Measurements from ENCODE around the gene IQCM.

The IQCM gene

GRCh38 chr4:149634368-149634767 lies 181.3 kb downstream of the IQCM start:
- Mint-ChIP-seq H3K36me3 (ENCODE audit: low read depth) (no peaks in the 10 kb centered on the region), H3K4me1 (ENCODE audit: low read depth) (no peaks in the 10 kb centered on the region), H3K27ac (no peak overlapping the region), H3K27me3 (ENCODE audit: low read depth) (no peaks in the 10 kb centered on the region), H3K4me3 (no peak overlapping the region), H3K9me3 (peaks cover 8% of the 10 kb centered on the region)

GRCh38 chr4:149631629-149632028 lies 184.0 kb downstream of the IQCM start:
- no peak overlapping the region for H3K27ac Mint-ChIP-seq
- H3K4me3 Mint-ChIP-seq: no peak overlapping the region
- H3K9me3 Mint-ChIP-seq: peaks cover 8% of the 10 kb centered on the region
- no peaks in the 10 kb centered on the region for H3K27me3 Mint-ChIP-seq (ENCODE audit: low read depth)
- no peaks in the 10 kb centered on the region for H3K36me3 Mint-ChIP-seq (ENCODE audit: low read depth)
- H3K4me1 Mint-ChIP-seq (ENCODE audit: low read depth): no peaks in the 10 kb centered on the region

DNA sequence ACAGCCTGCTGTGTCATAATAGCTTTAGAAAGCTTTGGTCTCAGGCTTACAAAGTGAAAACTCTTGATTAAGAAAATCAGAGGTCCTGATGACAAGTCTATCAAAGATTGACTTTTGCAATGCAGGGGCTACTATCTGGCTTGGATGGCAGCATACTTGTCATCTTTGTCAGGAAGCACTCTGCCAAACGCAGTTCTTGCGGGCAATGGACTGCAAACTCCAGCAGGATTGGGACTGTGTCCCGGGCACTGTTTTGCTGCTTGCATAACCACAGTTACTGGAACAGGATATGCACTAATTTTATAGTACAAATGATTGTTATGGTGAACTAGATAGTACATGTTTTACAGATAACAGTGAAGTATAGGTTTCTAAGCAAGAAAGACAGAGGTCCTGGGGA lies 185.6 kb downstream of the IQCM start:
- Mint-ChIP-seq H3K27ac (no peak overlapping the region), H3K4me1 (ENCODE audit: low read depth) (no peaks in the 10 kb centered on the region), H3K27me3 (ENCODE audit: low read depth) (no peaks in the 10 kb centered on the region), H3K4me3 (no peak overlapping the region), H3K9me3 (peaks cover 4% of the 10 kb centered on the region), H3K36me3 (ENCODE audit: low read depth) (no peaks in the 10 kb centered on the region)

DNA sequence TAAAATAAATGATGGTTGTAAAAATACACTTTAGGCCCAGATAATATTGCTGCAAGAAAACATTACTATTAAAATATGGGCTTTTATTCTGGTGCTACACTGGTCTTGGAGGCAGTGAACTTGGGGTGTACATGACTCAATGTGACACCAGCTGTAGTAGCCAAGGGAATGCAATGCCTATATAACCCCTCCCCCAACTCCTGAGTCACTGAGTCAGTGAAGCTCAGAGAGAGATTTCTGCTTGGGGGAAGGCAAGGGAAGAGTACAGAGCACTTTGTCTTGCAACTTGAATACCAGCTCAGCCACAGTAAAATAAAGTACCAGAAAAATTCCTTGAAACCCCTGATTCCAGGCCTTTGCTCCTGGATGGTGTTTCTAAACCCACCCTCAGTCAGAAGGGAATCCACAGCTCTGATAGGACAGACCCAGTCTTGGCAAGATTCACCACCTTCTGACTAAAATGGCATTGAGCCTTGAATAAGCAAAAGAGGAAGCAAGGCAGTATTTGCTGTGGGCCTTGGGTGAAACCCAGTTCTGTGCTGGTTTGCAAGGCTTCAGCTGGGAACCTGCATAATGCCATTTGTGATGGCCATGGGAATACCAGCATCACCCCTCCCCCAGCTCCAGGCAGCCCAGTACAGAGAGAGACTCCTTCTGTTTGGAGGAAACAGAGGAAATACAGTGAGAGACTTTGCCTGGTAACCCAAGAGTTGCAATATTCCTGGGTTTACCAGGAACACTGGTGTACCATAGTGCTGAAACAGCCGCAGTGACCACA lies 209.9 kb downstream of the IQCM start:
- H3K4me3 Mint-ChIP-seq: no peak overlapping the region
- no peaks in the 10 kb centered on the region for H3K36me3 Mint-ChIP-seq (ENCODE audit: low read depth)
- peaks cover 6% of the 10 kb centered on the region for H3K9me3 Mint-ChIP-seq
- no peak overlapping the region for H3K27ac Mint-ChIP-seq
- H3K4me1 Mint-ChIP-seq (ENCODE audit: low read depth): no peaks in the 10 kb centered on the region
- H3K27me3 Mint-ChIP-seq (ENCODE audit: low read depth): no peaks in the 10 kb centered on the region

GRCh38 chr4:149604827-149605226 lies 210.8 kb downstream of the IQCM start:
- H3K9me3 Mint-ChIP-seq: peaks cover 9% of the 10 kb centered on the region
- H3K4me1 Mint-ChIP-seq (ENCODE audit: low read depth): no peaks in the 10 kb centered on the region
- no peaks in the 10 kb centered on the region for H3K27me3 Mint-ChIP-seq (ENCODE audit: low read depth)
- H3K27ac Mint-ChIP-seq: no peak overlapping the region
- no peaks in the 10 kb centered on the region for H3K36me3 Mint-ChIP-seq (ENCODE audit: low read depth)
- H3K4me3 Mint-ChIP-seq: no peak overlapping the region

DNA sequence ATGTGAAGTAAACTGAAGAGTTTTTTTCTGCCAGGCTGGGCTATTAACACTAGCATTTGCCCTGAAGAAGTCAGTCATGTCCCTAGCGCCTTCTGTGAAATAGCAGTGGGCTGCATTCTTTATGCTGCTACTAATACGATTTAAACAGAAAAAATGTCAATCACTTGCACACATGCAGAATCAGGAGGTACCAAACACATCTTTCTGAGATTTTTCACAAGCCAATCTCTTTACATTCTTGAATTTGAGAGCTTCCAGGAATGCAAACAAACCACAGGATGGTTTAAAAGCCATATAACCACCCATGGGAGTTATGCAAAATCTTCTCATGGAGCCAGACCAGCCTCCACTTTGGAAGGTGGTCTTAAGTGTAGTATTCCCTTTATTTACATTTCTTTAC lies 220.1 kb downstream of the IQCM start:
- no peaks in the 10 kb centered on the region for H3K36me3 Mint-ChIP-seq (ENCODE audit: low read depth)
- H3K4me1 Mint-ChIP-seq (ENCODE audit: low read depth): no peaks in the 10 kb centered on the region
- peaks cover 9% of the 10 kb centered on the region for H3K9me3 Mint-ChIP-seq
- H3K27me3 Mint-ChIP-seq (ENCODE audit: low read depth): no peaks in the 10 kb centered on the region
- no peak overlapping the region for H3K4me3 Mint-ChIP-seq
- no peak overlapping the region for H3K27ac Mint-ChIP-seq

GRCh38 chr4:149589826-149590225 lies 225.8 kb downstream of the IQCM start:
- Mint-ChIP-seq H3K36me3 (ENCODE audit: low read depth) (no peaks in the 10 kb centered on the region), H3K4me1 (ENCODE audit: low read depth) (no peaks in the 10 kb centered on the region), H3K27me3 (ENCODE audit: low read depth) (no peaks in the 10 kb centered on the region), H3K9me3 (peaks cover 9% of the 10 kb centered on the region), H3K4me3 (no peak overlapping the region), H3K27ac (no peak overlapping the region)

- Mint-ChIP-seq H3K27ac (no peak overlapping the region), H3K4me1 (ENCODE audit: low read depth) (no peaks in the 10 kb centered on the region), H3K9me3 (peaks cover 3% of the 10 kb centered on the region), H3K36me3 (ENCODE audit: low read depth) (no peaks in the 10 kb centered on the region), H3K4me3 (no peak overlapping the region), H3K27me3 (ENCODE audit: low read depth) (no peaks in the 10 kb centered on the region)
These were observed 230.9 kb downstream of the IQCM start for GRCh38 chr4:149584722-149585121.

DNA sequence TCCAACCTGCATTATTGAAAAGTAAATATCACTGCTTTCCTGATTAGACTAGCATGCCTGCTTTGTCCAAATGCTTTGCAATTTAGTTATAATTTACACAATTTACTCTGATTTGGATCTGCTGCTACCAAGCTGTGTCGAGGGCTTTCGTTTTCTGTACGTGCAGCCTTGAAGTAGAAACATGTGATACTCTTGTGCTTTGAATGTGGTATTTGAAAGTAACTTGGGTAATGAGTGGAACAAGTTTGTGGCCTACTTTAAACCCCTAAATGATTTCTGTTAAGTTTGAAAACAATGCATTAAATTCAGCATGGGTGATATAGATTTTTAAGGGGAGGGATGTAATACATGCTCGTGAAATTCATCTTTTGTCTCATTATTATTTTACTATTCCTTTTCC lies 240.7 kb downstream of the IQCM start:
- Mint-ChIP-seq H3K9me3 (no peaks in the 10 kb centered on the region), H3K27ac (no peak overlapping the region), H3K27me3 (ENCODE audit: low read depth) (no peaks in the 10 kb centered on the region), H3K36me3 (ENCODE audit: low read depth) (no peaks in the 10 kb centered on the region), H3K4me1 (ENCODE audit: low read depth) (no peaks in the 10 kb centered on the region), H3K4me3 (no peak overlapping the region)

DNA sequence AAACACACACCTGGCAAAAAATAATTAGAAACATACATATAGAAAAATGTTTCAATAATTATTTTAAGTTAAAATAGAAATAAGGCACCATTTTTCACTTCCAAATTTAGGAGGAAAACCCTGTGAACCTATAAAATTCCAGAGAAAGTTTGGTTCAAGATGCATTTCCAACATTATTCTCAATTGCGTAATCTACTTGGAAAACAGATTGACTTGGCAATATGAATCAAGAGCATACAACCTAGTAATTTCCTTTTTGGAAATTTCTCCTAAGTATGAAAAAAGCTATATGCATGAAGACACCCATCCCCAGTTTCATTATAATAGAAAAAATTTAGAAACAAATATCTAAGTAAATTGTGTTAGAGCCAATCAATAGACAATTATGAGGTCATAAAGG lies 242.9 kb downstream of the IQCM start:
- no peaks in the 10 kb centered on the region for H3K4me1 Mint-ChIP-seq (ENCODE audit: low read depth)
- no peaks in the 10 kb centered on the region for H3K27me3 Mint-ChIP-seq (ENCODE audit: low read depth)
- no peak overlapping the region for H3K4me3 Mint-ChIP-seq
- H3K27ac Mint-ChIP-seq: no peak overlapping the region
- H3K36me3 Mint-ChIP-seq (ENCODE audit: low read depth): no peaks in the 10 kb centered on the region
- H3K9me3 Mint-ChIP-seq: no peaks in the 10 kb centered on the region

DNA sequence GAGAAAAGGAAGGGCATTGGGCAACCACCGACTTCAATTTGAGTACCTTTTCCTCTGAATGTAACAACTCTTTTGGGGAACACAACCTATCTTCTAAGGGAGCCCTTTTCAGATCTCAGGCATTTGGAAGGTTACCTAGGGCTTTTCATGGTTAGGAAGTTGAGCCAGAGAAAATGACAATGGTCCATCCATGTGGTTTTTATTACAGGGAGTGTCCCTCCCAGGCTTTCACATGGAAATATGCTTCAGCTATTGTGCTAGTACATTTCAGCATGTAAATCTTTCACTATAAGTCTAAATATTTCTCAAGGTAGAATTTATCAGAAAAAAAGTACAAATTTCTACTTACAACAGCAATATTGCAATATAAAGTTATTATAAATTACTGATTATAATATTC lies 259.8 kb downstream of the IQCM start:
- no peak overlapping the region for H3K27ac Mint-ChIP-seq
- H3K27me3 Mint-ChIP-seq (ENCODE audit: low read depth): no peaks in the 10 kb centered on the region
- no peaks in the 10 kb centered on the region for H3K36me3 Mint-ChIP-seq (ENCODE audit: low read depth)
- H3K9me3 Mint-ChIP-seq: no peaks in the 10 kb centered on the region
- H3K4me3 Mint-ChIP-seq: no peak overlapping the region
- H3K4me1 Mint-ChIP-seq (ENCODE audit: low read depth): no peaks in the 10 kb centered on the region

- no peaks in the 10 kb centered on the region for H3K36me3 Mint-ChIP-seq (ENCODE audit: low read depth)
- no peaks in the 10 kb centered on the region for H3K9me3 Mint-ChIP-seq
- no peak overlapping the region for H3K27ac Mint-ChIP-seq
- H3K4me3 Mint-ChIP-seq: no peak overlapping the region
- H3K4me1 Mint-ChIP-seq (ENCODE audit: low read depth): no peaks in the 10 kb centered on the region
- H3K27me3 Mint-ChIP-seq (ENCODE audit: low read depth): no peaks in the 10 kb centered on the region
These were observed 260.5 kb downstream of the IQCM start for GRCh38 chr4:149555146-149555545.

- no peak overlapping the region for H3K27ac Mint-ChIP-seq
- H3K9me3 Mint-ChIP-seq: no peaks in the 10 kb centered on the region
- no peaks in the 10 kb centered on the region for H3K27me3 Mint-ChIP-seq (ENCODE audit: low read depth)
- H3K36me3 Mint-ChIP-seq (ENCODE audit: low read depth): no peaks in the 10 kb centered on the region
- no peak overlapping the region for H3K4me3 Mint-ChIP-seq
- H3K4me1 Mint-ChIP-seq (ENCODE audit: low read depth): no peaks in the 10 kb centered on the region
These were observed 261.6 kb downstream of the IQCM start for GRCh38 chr4:149553959-149554520.

DNA sequence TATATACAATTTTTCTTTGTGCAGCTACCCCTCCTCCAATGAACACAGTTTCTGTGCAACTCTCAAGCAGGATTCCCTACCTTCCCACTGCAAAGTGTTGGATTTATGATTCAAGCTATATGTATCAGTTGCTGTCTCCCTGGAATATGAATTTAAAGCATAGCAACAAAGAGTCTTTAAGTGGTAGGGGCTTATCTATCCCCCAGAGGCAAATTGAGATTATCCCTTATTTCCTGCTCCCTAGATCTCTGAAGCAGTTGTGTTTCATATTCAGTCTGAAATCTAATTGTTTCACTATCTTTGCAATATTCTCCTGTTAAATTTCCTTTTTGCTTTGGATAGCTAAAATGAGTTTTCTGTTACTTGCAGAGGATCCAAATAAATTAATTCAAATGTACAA lies 263.0 kb downstream of the IQCM start:
- Mint-ChIP-seq H3K27ac (no peak overlapping the region), H3K4me1 (ENCODE audit: low read depth) (no peaks in the 10 kb centered on the region), H3K4me3 (no peak overlapping the region), H3K9me3 (no peaks in the 10 kb centered on the region), H3K27me3 (ENCODE audit: low read depth) (no peaks in the 10 kb centered on the region), H3K36me3 (ENCODE audit: low read depth) (no peaks in the 10 kb centered on the region)

DNA sequence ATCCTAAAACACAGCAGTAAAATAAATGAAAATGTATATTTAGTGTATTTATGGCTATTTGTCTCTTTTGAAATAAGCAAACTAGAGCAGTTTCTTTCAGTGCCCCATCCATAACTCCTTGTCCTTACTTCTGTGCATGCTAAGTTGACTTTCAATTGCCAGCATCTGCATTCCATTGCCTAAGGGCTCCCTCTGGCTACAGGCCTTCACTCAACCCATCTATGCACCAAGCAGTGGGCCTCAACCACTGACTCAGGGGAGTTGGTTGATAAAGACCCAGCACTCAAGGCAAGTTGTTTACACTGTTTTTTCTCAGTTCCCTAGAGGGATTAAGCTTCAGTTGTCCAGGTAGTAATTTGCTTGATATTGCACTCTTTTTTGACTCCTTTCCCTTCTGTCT lies 265.7 kb downstream of the IQCM start:
- Mint-ChIP-seq H3K36me3 (ENCODE audit: low read depth) (no peaks in the 10 kb centered on the region), H3K4me3 (no peak overlapping the region), H3K27ac (no peak overlapping the region), H3K9me3 (no peaks in the 10 kb centered on the region), H3K4me1 (ENCODE audit: low read depth) (no peaks in the 10 kb centered on the region), H3K27me3 (ENCODE audit: low read depth) (no peaks in the 10 kb centered on the region)
